Fibroblast of gingiva (primary cell): Measurements from ENCODE around the gene LSM3.

Source experiments
- DNase-seq: peaks from one replicate; pipeline ENCODE4 v3.0.0-alpha.2; 2011; ENCODE audit warnings: low read depth

LSM3 gene

DNA sequence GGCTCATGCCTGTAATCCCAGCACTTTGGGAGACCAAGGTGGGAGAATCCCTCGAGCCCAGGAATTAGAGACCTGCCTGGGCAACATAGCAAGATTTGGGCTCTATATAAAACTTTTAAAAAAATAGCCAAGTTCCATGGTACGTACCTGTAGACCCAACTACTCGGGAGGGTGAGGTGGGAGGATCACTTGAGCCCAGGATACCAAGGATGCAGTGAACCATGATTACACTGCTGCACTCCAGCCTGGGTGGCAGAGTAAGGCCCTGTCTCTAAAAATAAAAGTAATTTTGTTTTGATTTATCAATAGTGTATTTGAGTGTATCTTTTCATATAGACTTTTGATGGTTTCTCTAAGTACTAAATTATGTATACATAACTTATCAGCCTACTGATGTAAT, 63.1 kb downstream of the LSM3 start:
- no peak for DNase-seq

DNA sequence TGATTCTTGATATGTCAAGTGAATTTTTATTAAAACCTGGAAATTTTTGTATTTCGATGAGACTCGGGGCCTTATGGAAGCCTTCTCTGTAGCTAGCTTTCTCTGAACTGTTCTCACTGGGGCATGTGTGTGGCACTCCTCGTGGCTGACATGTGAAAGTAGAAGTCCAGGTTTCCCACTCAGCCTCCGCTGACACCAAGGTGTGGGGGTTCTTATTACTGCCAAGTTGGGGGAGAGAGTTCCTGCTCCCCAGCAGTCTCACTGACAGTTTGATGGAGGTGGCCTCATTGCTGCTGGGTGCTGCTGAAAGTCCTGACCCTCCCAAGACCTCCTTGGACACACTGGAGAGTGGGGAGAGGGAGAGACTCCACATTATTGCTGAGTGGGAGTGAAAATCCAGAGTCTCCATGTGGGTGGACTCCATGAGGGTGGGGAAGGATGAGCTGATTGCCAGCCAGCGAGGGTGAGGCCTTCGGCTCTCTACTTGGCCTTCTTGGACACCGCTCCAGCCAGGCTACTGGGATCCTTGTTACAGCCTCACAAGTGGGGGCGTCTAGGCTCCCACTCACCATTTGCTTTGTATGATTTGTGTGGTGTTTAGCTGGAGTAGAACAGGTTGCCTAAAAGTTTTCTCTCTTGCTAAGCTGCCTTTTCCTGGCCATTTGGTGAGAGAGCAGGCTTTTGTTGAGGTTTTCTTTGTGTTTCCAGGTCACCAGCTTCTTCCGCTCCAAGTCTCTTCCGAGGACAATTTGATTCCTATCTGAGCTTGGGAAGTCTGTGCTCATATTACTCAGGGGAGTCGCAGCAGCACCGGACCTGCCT, 64.1 kb downstream of the LSM3 start:
- DNase-seq: no peak

DNA sequence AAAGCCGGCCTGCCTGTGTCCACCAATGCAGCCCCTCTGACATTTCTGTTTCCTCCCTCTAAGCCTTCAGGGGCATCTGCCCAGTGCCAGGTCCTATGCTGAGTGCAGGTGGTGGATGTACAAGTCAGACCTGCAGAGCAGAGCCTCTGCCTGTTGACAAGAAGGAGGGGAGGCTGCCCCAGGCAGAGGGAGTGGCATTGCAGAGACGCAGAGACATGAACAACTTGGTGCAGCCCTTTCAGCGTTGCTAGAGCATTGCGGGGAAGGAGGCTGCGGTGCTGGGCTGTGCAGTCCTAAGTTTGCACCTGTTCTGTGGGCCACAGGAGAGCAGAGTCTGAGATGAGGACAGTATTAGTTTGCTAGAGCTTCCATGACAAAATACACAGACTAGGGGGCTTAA, 65.2 kb downstream of the LSM3 start:
- DNase-seq: no peak

DNA sequence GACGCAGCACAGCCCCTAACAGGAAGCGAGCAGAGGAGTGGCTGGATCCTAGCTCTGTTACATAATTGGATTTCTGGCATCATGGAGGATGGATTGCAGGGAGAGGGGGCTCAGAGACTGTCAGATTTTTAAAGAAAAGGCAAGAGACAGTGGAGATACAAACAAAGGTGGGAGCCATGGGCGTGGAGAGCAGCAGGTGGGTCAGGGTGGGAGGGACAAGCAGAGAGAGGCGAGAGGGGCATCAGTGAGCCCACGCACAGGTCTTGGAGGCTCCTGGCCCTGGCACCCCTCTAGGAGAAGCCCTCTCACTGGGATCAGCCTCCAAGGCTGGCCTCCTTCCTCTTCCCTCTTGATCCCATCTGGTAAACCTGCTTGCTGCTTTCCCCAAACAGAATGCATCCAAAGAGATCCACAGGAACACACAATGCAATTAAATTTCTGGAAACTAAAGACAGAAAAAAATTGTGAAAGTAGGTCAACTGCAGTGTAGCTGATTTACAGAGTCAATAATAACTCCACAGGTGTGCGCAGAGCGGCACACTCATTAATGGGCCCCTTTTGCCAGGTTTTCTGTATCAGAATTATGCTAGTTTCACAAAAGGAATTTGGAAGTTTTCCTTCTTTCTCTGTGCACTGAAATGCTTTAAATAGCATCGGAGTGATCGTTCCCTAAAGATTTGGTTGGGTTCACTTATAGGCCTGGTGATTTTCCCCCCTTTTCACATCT, 66.1 kb downstream of the LSM3 start:
- no peak for DNase-seq

DNA sequence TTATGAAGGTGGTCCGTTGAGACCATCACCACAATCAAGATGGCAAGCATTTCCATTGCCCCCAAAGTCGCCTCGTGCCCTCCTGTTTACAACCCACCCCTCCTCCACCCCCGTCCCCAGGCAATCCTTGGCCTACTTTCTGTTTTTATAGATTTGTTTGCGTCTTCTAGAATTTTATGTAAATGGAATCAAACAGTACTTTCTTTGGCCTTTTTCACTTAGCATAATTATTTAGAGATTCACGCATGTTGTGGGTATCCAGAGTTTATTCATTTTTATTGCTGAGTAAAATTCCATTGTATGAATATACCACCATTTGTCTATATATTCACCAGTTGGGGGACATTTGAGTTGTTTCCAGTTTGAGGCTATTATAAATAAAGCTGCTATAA, 66.6 kb downstream of the LSM3 start:
- no peak for DNase-seq

DNA sequence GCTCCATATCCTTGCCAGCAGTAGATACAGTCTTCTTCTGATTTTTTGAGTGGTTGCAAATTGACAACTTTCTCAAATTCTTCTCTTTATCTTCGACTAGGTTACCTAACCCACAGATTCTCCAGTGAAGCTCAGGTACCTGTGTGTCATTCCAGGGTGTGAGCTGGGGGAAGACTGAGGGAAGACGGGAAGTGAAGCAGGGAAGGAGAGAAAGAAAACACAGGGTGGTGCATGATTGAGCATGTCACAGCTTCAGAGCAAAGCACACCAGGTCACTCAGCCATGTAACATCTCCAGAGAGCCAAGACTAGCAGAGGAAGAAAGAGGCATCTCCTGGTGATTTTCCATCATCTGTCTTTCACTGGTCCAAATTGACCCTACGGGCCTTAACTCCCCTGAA, 67.2 kb downstream of the LSM3 start:
- no peak for DNase-seq

DNA sequence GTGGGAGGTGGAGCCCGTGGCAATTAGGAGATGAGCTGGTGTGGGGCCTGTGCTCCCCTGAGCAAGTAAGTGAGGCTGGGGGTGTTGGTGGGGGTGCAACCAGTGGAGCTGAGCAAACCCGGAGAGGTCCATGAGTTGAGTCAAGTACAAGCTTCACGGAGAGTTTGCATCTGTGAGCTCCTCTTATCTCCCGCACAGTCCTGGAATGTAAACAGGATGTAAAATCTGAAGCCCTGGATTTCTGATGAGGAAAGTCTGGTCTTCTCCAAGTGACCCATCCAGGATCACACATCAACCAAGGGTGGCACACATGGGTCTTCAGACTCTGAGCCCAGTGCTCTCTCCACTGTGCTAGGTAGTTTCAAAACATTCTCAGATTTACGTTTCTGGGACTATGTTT, 67.8 kb downstream of the LSM3 start:
- no peak for DNase-seq

DNA sequence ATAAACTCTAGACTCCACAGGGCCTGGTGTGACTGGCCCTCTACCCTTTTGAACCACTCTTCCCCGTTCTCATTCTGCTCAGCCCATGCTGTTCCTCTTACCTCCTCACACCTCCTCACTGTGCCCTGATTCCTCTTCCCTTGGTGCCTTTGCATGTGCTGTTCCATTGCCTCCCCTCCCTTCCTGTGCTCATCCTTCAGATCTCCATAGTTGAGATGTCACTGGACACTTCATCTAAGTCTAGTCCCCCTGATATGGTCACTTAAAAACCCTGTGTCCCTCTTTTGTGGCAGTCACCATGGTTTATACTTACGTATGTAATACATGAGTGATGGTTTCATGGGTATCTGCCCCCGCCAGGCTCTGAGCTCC, 69.8 kb downstream of the LSM3 start:
- no peak for DNase-seq

DNA sequence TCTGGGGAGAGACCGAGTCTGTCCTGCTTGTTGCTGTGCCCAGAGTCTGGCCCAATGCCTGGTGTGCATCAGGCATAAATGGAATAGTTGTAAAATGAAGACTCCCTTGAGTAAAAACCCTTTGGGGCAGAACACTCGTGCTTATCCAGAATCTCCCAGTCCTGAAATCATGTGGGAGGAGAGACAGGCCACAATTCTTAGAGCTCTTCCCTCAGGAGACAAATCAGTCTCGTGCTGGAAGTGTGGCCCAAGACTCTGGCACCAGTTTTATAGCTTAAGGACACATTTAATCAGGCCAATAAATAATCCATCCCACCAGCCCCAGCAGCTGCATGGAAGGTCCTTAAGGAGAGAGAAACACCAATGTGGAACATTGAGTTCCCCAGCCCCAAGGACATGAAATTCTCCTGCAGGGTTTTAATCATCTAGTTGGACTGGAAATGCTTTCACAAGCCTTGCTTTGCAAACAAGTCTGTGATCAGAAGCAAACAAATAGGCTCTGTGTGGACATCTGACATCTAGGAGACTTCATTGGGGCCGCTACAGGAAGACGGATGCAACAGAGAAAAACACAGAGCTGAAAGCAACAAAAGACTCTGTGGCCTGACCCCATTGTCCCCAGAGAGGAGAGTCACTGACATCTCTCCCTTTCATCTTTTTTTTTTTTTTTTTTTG, 70.4 kb downstream of the LSM3 start:
- DNase-seq: peak; percentile 69
